Neuron (in vitro differentiated cells): ENCODE data around the gene IL17RC.
"Not testable (repeated sequence)": the region's sequence is repeated elsewhere in the genome, so short reads cannot be mapped to it uniquely, and the experiment has no call there.

Experiments used
- H2AFZ ChIP-seq: one replicate; pipeline ENCODE4 v1.6.1; 2013; ENCODE audit warnings: low read depth, mild to moderate bottlenecking, inconsistent platforms, low read length, moderate library complexity
- H3K27me3 ChIP-seq: one replicate; pipeline ENCODE4 v1.6.1; 2013; ENCODE audit warnings: low read length; ENCODE audit not compliant: insufficient read depth
- H3K36me3 ChIP-seq: one replicate; pipeline ENCODE4 v1.6.1; 2013; ENCODE audit warnings: low read length; ENCODE audit not compliant: insufficient read depth
- H3K4me1 ChIP-seq: one replicate; pipeline ENCODE4 v1.6.1; 2013; ENCODE audit warnings: low read length; ENCODE audit not compliant: insufficient read depth
- H3K4me3 ChIP-seq: 2 replicates; pipeline ENCODE4 v1.5.1; 2013; ENCODE audit warnings: mild to moderate bottlenecking, low read length, moderate library complexity
- H3K9me3 ChIP-seq: one replicate; pipeline ENCODE4 v1.6.1; 2013; ENCODE audit warnings: low read length

IL17RC gene

GRCh38 chr3:9899289-9899791, 17.6 kb upstream of the IL17RC start:
- H2AFZ ChIP-seq, result no peak overlapping the region
- H3K4me1 ChIP-seq, result no peaks in the 10 kb centered on the region
- peaks cover 6% of the 10 kb centered on the region for H3K36me3 ChIP-seq
- no peaks in the 10 kb centered on the region for H3K9me3 ChIP-seq
- no peak overlapping the region for H3K4me3 ChIP-seq
- no peaks in the 10 kb centered on the region for H3K27me3 ChIP-seq

- not testable (repeated sequence) for H2AFZ ChIP-seq, H3K36me3 ChIP-seq, H3K27me3 ChIP-seq, H3K4me3 ChIP-seq, H3K4me1 ChIP-seq, H3K9me3 ChIP-seq
Observed at GRCh38 chr3:9900965-9901415, 15.9 kb upstream of the IL17RC start.

- no peaks in the 10 kb centered on the region for H3K36me3 ChIP-seq
- no peaks in the 10 kb centered on the region for H3K4me1 ChIP-seq
- H2AFZ ChIP-seq, result no peak overlapping the region
- no peaks in the 10 kb centered on the region for H3K9me3 ChIP-seq
- H3K4me3 ChIP-seq, result no peak overlapping the region
- H3K27me3 ChIP-seq, result no peaks in the 10 kb centered on the region
Observed at GRCh38 chr3:9901967-9902366, 14.9 kb upstream of the IL17RC start.

GRCh38 chr3:9902372-9903237, 14.3 kb upstream of the IL17RC start, which contains the start of gene IL17RE:
Gene IL17RE, plus strand, starts transcription at chr3:9902848. Its CDS starts 85 bp downstream, at chr3:9902933.
- H3K36me3 ChIP-seq, result no peaks in the 10 kb centered on the region
- no peaks in the 10 kb centered on the region for H3K27me3 ChIP-seq
- H3K4me1 ChIP-seq, result no peaks in the 10 kb centered on the region
- H2AFZ ChIP-seq, result no peak within 1 kb of the TSS
- no peaks in the 10 kb centered on the region for H3K9me3 ChIP-seq
- no peak within 1 kb of the TSS for H3K4me3 ChIP-seq

GRCh38 chr3:9903238-9903624, 13.7 kb upstream of the IL17RC start:
- no peak overlapping the region for H3K4me3 ChIP-seq
- H2AFZ ChIP-seq, result no peak overlapping the region
- H3K4me1 ChIP-seq, result no peaks in the 10 kb centered on the region
- no peaks in the 10 kb centered on the region for H3K36me3 ChIP-seq
- no peaks in the 10 kb centered on the region for H3K9me3 ChIP-seq
- H3K27me3 ChIP-seq, result no peaks in the 10 kb centered on the region

- Histone ChIP-seq H3K4me3 (no peak overlapping the region), H2AFZ (no peak overlapping the region)
Observed at GRCh38 chr3:9903904-9904303, 13.0 kb upstream of the IL17RC start.

GRCh38 chr3:9906480-9906879, 10.4 kb upstream of the IL17RC start:
- Histone ChIP-seq H3K9me3 (no peaks in the 10 kb centered on the region), H2AFZ (no peak overlapping the region), H3K36me3 (no peaks in the 10 kb centered on the region), H3K4me3 (no peak overlapping the region), H3K27me3 (no peaks in the 10 kb centered on the region), H3K4me1 (no peaks in the 10 kb centered on the region)

More at GRCh38 chr3:9903904-9904303, 13.0 kb upstream of the IL17RC start:
- Histone ChIP-seq H3K4me1 (no peaks in the 10 kb centered on the region), H3K9me3 (no peaks in the 10 kb centered on the region), H3K36me3 (no peaks in the 10 kb centered on the region), H3K27me3 (no peaks in the 10 kb centered on the region)

- Histone ChIP-seq H3K36me3 (no peaks in the 10 kb centered on the region), H3K4me3 (no peak overlapping the region), H3K9me3 (no peaks in the 10 kb centered on the region), H3K4me1 (no peaks in the 10 kb centered on the region), H2AFZ (no peak overlapping the region), H3K27me3 (no peaks in the 10 kb centered on the region)
Observed at GRCh38 chr3:9908286-9908685, 8.6 kb upstream of the IL17RC start.

GRCh38 chr3:9909221-9910013, 7.5 kb upstream of the IL17RC start:
- Histone ChIP-seq H3K36me3 (no peaks in the 10 kb centered on the region), H3K4me3 (no peak overlapping the region), H2AFZ (no peak overlapping the region), H3K27me3 (no peaks in the 10 kb centered on the region), H3K4me1 (no peaks in the 10 kb centered on the region), H3K9me3 (no peaks in the 10 kb centered on the region)

- no peak overlapping the region for H2AFZ ChIP-seq
- no peaks in the 10 kb centered on the region for H3K36me3 ChIP-seq
- H3K27me3 ChIP-seq, result no peaks in the 10 kb centered on the region
- peaks cover 6% of the 10 kb centered on the region for H3K4me1 ChIP-seq
- no peak overlapping the region for H3K4me3 ChIP-seq
- no peaks in the 10 kb centered on the region for H3K9me3 ChIP-seq
Observed at GRCh38 chr3:9911863-9912262, 5.0 kb upstream of the IL17RC start.

- H2AFZ ChIP-seq, result no peak overlapping the region
- no peaks in the 10 kb centered on the region for H3K36me3 ChIP-seq
- no peaks in the 10 kb centered on the region for H3K27me3 ChIP-seq
- no peak overlapping the region for H3K4me3 ChIP-seq
- H3K4me1 ChIP-seq, result peaks cover 6% of the 10 kb centered on the region
- no peaks in the 10 kb centered on the region for H3K9me3 ChIP-seq
Observed at GRCh38 chr3:9912294-9912935, 4.5 kb upstream of the IL17RC start.

GRCh38 chr3:9913601-9914000, 3.3 kb upstream of the IL17RC start:
- Histone ChIP-seq H2AFZ (no peak overlapping the region), H3K27me3 (no peaks in the 10 kb centered on the region), H3K36me3 (no peaks in the 10 kb centered on the region), H3K9me3 (no peaks in the 10 kb centered on the region), H3K4me3 (no peak overlapping the region), H3K4me1 (peaks cover 6% of the 10 kb centered on the region)

- H2AFZ ChIP-seq, result no peak overlapping the region
Observed at GRCh38 chr3:9914011-9914410, 2.9 kb upstream of the IL17RC start.

More at GRCh38 chr3:9914011-9914410, 2.9 kb upstream of the IL17RC start:
- Histone ChIP-seq H3K4me3 (no peak overlapping the region), H3K27me3 (no peaks in the 10 kb centered on the region), H3K36me3 (no peaks in the 10 kb centered on the region), H3K9me3 (no peaks in the 10 kb centered on the region), H3K4me1 (peaks cover 6% of the 10 kb centered on the region)
